Left lobe of liver (tissue), 2 donors: ENCODE data around the gene CPT1B. TPM values are rescaled to one million over a fixed set of nuclear protein-coding genes. Genes with fewer than 3 reads are reported as not detected.
A peak's percentile ranks its signal among the peaks of the same experiment; 100 is the strongest.
"Not testable (repeated sequence)": the region's sequence is repeated elsewhere in the genome, so short reads cannot be mapped to it uniquely, and the experiment has no call there.

Experiments
- ATAC-seq: fragments of 200-7000 bp; cut with Tn5 transposase; one replicate; pipeline ENCODE4 v1.9.1; 2020; ENCODE audit warnings: mild to moderate bottlenecking, moderate library complexity
- DNase-seq: peaks from one replicate; pipeline ENCODE4 v3.0.0-alpha.2; 2020; ENCODE audit warnings: low spot score
- total RNA-seq: library from RNA; stranded (reverse); gene quantifications from one replicate; pipeline ENCODE4 v1.2.1, GENCODE V29; 2021
- donor health status: DM: no; HTN: no; CAD: no; lungs with moderate emphysema.
- donor health status: DM: no; HTN: yes; CAD: no.

CPT1B gene
- total RNA-seq, 1 donor from 2014 or later: 24.7 TPM

GRCh38 chr22:50610041-50610451 lies 31.8 kb upstream of the CPT1B start:
- ATAC-seq: no peak
- no peak for DNase-seq

GRCh38 chr22:50609599-50609998 lies 31.4 kb upstream of the CPT1B start:
- DNase-seq: no peak
- no peak for ATAC-seq

- DNase-seq (no peak), ATAC-seq (no peak)
These were observed 30.8 kb upstream of the CPT1B start for GRCh38 chr22:50608996-50609395.

- ATAC-seq, DNase-seq: not testable (repeated sequence)
These were observed 30.0 kb upstream of the CPT1B start for GRCh38 chr22:50608058-50608840.

GRCh38 chr22:50607659-50608020 lies 29.4 kb upstream of the CPT1B start:
- ATAC-seq: no peak
- DNase-seq: no peak

GRCh38 chr22:50606946-50607658 lies 28.9 kb upstream of the CPT1B start:
- ATAC-seq (no peak), DNase-seq (no peak)

- DNase-seq (no peak), ATAC-seq (peak; percentile 68)
These were observed 28.1 kb upstream of the CPT1B start for GRCh38 chr22:50606165-50606945.

GRCh38 chr22:50605613-50606074 lies 27.4 kb upstream of the CPT1B start:
- no peak for DNase-seq
- ATAC-seq: no peak

- DNase-seq: no peak
These were observed 26.9 kb upstream of the CPT1B start for GRCh38 chr22:50605002-50605612.

GRCh38 chr22:50604256-50605001 lies 26.2 kb upstream of the CPT1B start:
- DNase-seq (no peak), ATAC-seq (no peak)

More at GRCh38 chr22:50605002-50605612, 26.9 kb upstream of the CPT1B start:
- no peak for ATAC-seq

GRCh38 chr22:50603511-50604255 lies 25.5 kb upstream of the CPT1B start:
- DNase-seq: no peak
- ATAC-seq: no peak

GRCh38 chr22:50602338-50602700 lies 24.1 kb upstream of the CPT1B start:
- DNase-seq (no peak), ATAC-seq (no peak)

GRCh38 chr22:50601669-50602337 lies 23.6 kb upstream of the CPT1B start:
- DNase-seq (no peak), ATAC-seq (no peak)

- DNase-seq (peak; percentile 43), ATAC-seq (peak; percentile 9)
These were observed 22.9 kb upstream of the CPT1B start for GRCh38 chr22:50600967-50601668.

- peak; percentile 67 for ATAC-seq
- no peak for DNase-seq
These were observed 22.3 kb upstream of the CPT1B start, which contains the start of gene MAPK8IP2 for GRCh38 chr22:50600538-50600937. Gene MAPK8IP2 (plus strand): TSS chr22:50600793. CDS start chr22:50600819, 26 bp downstream.

- peak; percentile 89 for ATAC-seq
- no peak for DNase-seq
These were observed 21.7 kb upstream of the CPT1B start for GRCh38 chr22:50599816-50600455.

GRCh38 chr22:50597097-50597496 lies 18.9 kb upstream of the CPT1B start:
- no peak for DNase-seq
- no peak for ATAC-seq

GRCh38 chr22:50595189-50595588 lies 17.0 kb upstream of the CPT1B start:
- ATAC-seq: no peak
- no peak for DNase-seq
